ENCODE measurements around the gene PDE4C. TPM values are rescaled to one million over a fixed set of nuclear protein-coding genes. Genes with fewer than 3 reads are reported as not detected.

PDE4C gene
- total and polyA plus RNA-seq, 12 donors: 0.30 to 6.3 (median 1.1) TPM

DNA sequence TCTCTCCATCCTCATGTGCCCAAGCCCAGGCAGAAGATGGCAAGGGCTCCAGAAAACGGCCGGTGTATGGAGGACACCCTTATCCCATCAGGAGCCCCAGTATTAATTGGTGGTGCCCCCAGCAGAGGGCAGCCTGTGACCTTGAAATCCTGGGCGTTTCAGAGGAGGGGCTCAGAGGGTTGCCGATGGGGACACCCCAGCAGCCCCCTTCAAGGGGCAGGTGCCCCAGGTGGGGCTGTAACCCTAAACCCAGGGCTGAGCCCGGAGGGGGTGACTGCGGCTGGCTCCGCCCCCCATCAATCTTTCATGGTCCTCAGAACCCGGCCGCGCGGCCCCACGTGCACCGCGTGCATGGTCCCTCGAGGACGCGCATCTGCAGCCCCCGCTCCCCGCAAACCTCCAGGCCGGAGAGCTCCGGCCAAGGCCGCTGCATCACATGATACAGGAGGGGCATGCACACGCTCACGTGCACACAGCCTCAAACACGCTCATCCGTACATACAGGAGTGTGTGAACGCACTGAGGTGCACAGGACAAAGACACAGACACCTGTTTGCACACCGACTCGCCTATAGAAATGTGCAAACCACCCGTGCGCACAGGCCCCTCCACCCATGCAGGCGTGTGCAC lies 23.3 kb downstream of the PDE4C start:
- Histone ChIP-seq H3K4me3 (peak overlapping the region; percentile 45 to 80 (median 72)), H3K27ac (peak overlapping the region in 4 of 10 donors; percentile 19 to 81 (median 61))
- WGBS, 2 donors: 6 to 8% methylated on average over 32 of the region's 32 CpGs

DNA sequence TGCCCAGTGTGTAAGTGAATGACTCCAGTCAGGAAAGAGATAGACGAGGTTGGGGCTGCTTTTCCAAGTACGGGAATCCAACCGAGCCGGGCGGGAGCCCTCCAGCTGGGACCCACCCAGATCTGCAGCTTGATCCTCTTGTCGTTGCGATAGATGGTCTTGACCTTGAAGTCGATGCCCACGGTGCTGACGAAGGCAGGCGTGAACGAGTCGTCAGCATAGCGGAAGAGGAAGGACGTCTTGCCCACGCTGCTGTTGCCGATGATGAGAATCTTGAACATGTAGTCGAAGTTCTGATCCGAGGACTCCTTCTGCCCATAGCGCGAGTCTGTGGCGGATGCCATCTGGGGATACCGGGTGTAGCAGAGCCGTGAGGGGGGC lies 23.9 kb downstream of the PDE4C start:
- intact Hi-C loops (cut with DNase I): loop anchor here in 6 of 10 donors (5.0 to 10.0 kb wide), 5 partner anchors 122 to 212 kb away; partner anchors contain the start of genes SSBP4 (in 3 of the 6), LRRC25 (in 1 of the 6) and LSM4 (in 1 of the 6)
- peak overlapping the region in 2 of 10 donors; percentile 19 to 81 for H3K27ac ChIP-seq

More for the DNA sequence above, 23.3 kb downstream of the PDE4C start:
- TF ChIP-seq, protein P1, sequence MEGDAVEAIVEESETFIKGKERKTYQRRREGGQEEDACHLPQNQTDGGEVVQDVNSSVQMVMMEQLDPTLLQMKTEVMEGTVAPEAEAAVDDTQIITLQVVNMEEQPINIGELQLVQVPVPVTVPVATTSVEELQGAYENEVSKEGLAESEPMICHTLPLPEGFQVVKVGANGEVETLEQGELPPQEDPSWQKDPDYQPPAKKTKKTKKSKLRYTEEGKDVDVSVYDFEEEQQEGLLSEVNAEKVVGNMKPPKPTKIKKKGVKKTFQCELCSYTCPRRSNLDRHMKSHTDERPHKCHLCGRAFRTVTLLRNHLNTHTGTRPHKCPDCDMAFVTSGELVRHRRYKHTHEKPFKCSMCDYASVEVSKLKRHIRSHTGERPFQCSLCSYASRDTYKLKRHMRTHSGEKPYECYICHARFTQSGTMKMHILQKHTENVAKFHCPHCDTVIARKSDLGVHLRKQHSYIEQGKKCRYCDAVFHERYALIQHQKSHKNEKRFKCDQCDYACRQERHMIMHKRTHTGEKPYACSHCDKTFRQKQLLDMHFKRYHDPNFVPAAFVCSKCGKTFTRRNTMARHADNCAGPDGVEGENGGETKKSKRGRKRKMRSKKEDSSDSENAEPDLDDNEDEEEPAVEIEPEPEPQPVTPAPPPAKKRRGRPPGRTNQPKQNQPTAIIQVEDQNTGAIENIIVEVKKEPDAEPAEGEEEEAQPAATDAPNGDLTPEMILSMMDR (IDR thresholded peaks at IDR 0.05): peak in 7 of 9 donors; percentile 14 to 46 (median 41)
- H3K9me3 ChIP-seq: no peaks in the 10 kb centered on the region
- DNase-seq: peak; percentile 24 to 42
- H3K36me3 ChIP-seq: peaks cover 0 to 39% (median 18%) of the 10 kb centered on the region in 9 donors
- intact Hi-C loops (cut with DNase I): loop anchor here in 6 of 10 donors (5.0 to 10.0 kb wide), 5 partner anchors 122 to 212 kb away; partner anchors contain the start of genes SSBP4 (in 3 of the 6), LRRC25 (in 1 of the 6) and LSM4 (in 1 of the 6)
- H3K27me3 ChIP-seq: no peaks in the 10 kb centered on the region
- ATAC-seq: peak in 1 of 8 donors; percentile 0
- H3K4me1 ChIP-seq: peaks cover 11 to 31% (median 22%) of the 10 kb centered on the region in 9 donors

DNA sequence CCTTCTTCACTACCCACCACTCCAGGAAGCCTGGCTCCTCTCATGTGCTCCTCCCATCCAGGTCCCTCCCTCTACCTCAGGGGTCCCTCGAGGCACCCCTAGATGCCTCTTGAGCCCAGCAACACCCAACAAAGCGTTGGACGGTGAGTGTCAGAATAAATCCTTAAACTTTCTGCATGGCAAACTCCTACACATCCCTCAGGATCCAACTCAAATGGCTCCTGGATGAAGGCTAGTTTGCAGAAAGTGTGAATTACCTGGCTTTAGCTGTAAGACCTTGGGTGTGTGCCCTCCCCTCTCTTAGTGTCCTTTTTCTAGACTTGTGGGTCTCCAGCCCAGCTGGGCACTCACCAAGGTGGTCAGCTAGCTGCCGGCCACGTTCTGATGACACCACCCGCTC lies 27.9 kb downstream of the PDE4C start:
- intact Hi-C loops (cut with DNase I): loop anchor here in 1 of 10 donors (10.0 kb wide), 1 partner anchor 126 kb away; the partner anchor contains the start of gene LSM4
- no peak for ATAC-seq
- Histone ChIP-seq H3K36me3 (peaks cover 0 to 67% (median 21%) of the 10 kb centered on the region in 9 donors), H3K27ac (no peak overlapping the region), H3K4me1 (peaks cover 11 to 30% (median 25%) of the 10 kb centered on the region in 9 donors), H3K4me3 (no peak overlapping the region), H3K9me3 (no peaks in the 10 kb centered on the region), H3K27me3 (no peaks in the 10 kb centered on the region)
- 93 to 94% methylated on average over 6 of the region's 6 CpGs for WGBS, 2 donors
- DNase-seq: no peak
- TF ChIP-seq, protein P1 (IDR thresholded peaks at IDR 0.05): no peak

More for the DNA sequence above, 23.9 kb downstream of the PDE4C start:
- DNase-seq: no peak
- H3K36me3 ChIP-seq: peaks cover 0 to 44% (median 19%) of the 10 kb centered on the region in 9 donors
- peaks cover 11 to 30% (median 22%) of the 10 kb centered on the region in 9 donors for H3K4me1 ChIP-seq
- WGBS, 2 donors: 79 to 82% methylated on average over 24 of the region's 24 CpGs
- ATAC-seq: no peak
- TF ChIP-seq, protein P1 (IDR thresholded peaks at IDR 0.05): no peak
- H3K4me3 ChIP-seq: peak overlapping the region in 4 of 10 donors; percentile 75 to 80 (median 76)
- H3K9me3 ChIP-seq: no peaks in the 10 kb centered on the region
- H3K27me3 ChIP-seq: no peaks in the 10 kb centered on the region

DNA sequence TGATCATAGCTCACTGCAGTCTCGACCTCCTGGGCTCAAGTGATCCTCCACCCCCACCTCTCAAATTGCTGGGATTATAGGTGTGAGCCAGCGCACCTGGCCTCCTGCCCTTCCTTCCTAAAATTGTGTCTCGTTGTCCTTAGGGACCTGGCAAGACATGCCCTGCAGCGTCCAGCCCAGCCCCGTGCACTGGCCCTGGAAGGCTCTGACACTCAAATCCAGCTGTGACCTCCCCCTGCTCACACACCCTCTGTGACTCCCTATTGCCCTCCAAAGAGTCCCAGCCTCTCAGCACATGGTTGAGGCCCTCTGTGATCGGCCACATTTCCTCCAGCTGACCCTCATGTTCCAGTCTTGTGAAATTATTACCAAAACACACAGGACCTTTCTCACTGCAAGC lies 28.3 kb downstream of the PDE4C start:
- 58% methylated on average over 6 of the region's 6 CpGs for WGBS, 2 donors
- Histone ChIP-seq H3K36me3 (peaks cover 0 to 67% (median 21%) of the 10 kb centered on the region in 9 donors), H3K27ac (no peak overlapping the region), H3K4me3 (no peak overlapping the region), H3K9me3 (no peaks in the 10 kb centered on the region), H3K27me3 (no peaks in the 10 kb centered on the region), H3K4me1 (peaks cover 8 to 27% (median 22%) of the 10 kb centered on the region in 9 donors)
- ATAC-seq: no peak
- TF ChIP-seq, protein P1 (IDR thresholded peaks at IDR 0.05): no peak
- DNase-seq: no peak
- intact Hi-C loops (cut with DNase I): loop anchor here in 1 of 10 donors (10.0 kb wide), 1 partner anchor 127 kb away; the partner anchor contains the start of gene LSM4
